ENCODE results near the gene ZBTB7C. TPM values are rescaled to one million over a fixed set of nuclear protein-coding genes. Genes with fewer than 3 reads are reported as not detected.

Gene ZBTB7C
- total and polyA plus RNA-seq, 9 of the 15 experiments (the other 6 are each of a cell fraction or from before 2014, with no cell fraction given): not detected

DNA sequence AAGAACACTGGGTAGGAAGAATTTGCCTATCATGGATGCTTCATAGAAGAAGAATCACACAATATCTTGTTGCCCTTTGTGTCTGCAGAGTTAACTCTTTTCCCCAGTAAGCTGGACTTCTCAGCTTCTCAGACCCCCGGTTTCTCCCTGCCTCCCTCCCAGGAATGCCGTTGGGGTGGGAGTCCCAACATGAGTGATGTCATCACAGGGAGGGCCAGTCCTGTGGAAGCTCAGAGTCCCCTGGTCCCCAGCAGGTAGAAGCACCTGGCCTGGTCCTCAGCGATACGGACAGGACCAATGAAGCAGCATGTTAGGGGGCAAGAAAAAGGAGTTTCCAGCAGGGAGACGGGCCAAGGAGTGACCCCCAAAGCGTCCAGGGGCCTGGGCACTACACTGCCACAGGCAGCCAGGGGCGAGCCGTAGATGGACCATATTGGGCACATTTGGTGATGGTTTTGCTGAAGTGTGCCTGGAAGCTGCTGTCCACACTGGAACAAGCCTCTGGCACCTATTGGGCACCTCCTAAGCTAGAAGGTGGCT, 242.8 kb downstream of the ZBTB7C start:
- intact Hi-C loops (cut with micrococcal nuclease): no loop called here
- Histone ChIP-seq H3K4me3 (no peak overlapping the region), H3K9me3 (replicated peaks; ENCODE audit: control insufficient read depth, insufficient read depth, low read depth, low read length) (no peaks in the 10 kb centered on the region), H3K27ac (ENCODE audit: extremely low read depth, low read depth, low read length) (no peak overlapping the region), H3K36me3 (ENCODE audit: control insufficient read depth, insufficient read depth, low read length) (no peaks in the 10 kb centered on the region), H3K9ac (ENCODE audit: insufficient read depth in 1 of 2, low read depth in 2 of 2, low read length in 2 of 2) (no peak overlapping the region), H3K9me1 (ENCODE audit: control insufficient read depth, insufficient read depth, low read length) (no peaks in the 10 kb centered on the region), H3K4me1 (replicated peaks in 1 of 2; ENCODE audit: control insufficient read depth in 2 of 2, insufficient read depth in 2 of 2, low read length in 2 of 2) (peaks cover 0 to 7% of the 10 kb centered on the region in 2 experiments; a peak in 2 of 5 replicates), H3K4me2 (ENCODE audit: insufficient read depth, low read length) (no peak overlapping the region), H3K27me3 (ENCODE audit: control insufficient read depth in 2 of 2, insufficient read depth in 2 of 2, low read length in 2 of 2) (peaks cover 0 to 28% of the 10 kb centered on the region in 2 experiments; a peak in 2 of 5 replicates), H3K79me2 (ENCODE audit: control insufficient read depth, insufficient read depth, low read length) (no peaks in the 10 kb centered on the region), H4K20me1 (replicated peaks; ENCODE audit: control insufficient read depth, insufficient read depth, low read length) (no peaks in the 10 kb centered on the region), H2AFZ (ENCODE audit: low read depth, low read length) (no peak overlapping the region)
- ChIA-PET POLR2A (interaction anchor here (0.6 kb wide), 1 partner anchor 556 kb away, joined by 3 read pairs; no protein-coding TSS in a partner anchor), CTCF (ENCODE audit: low intra/inter-chr PET ratio) (no interaction called here)
- 3% methylated on average over 8 of the region's 8 CpGs for WGBS (ENCODE audit: insufficient coverage, low coverage, missing lambda C conversion rate)
- TF ChIP-seq, protein P1, sequence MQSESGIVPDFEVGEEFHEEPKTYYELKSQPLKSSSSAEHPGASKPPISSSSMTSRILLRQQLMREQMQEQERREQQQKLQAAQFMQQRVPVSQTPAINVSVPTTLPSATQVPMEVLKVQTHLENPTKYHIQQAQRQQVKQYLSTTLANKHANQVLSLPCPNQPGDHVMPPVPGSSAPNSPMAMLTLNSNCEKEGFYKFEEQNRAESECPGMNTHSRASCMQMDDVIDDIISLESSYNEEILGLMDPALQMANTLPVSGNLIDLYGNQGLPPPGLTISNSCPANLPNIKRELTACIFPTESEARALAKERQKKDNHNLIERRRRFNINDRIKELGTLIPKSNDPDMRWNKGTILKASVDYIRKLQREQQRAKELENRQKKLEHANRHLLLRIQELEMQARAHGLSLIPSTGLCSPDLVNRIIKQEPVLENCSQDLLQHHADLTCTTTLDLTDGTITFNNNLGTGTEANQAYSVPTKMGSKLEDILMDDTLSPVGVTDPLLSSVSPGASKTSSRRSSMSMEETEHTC (IDR thresholded peaks at IDR 0.05): no peak
- TF ChIP-seq NR2F6 (CRISPR knock-in tag; IDR thresholded peaks at IDR 0.05): no peak
- no peak for TF ChIP-seq ZNF3 (CRISPR knock-in tag; IDR thresholded peaks at IDR 0.05)
- TF ChIP-seq, protein P2, sequence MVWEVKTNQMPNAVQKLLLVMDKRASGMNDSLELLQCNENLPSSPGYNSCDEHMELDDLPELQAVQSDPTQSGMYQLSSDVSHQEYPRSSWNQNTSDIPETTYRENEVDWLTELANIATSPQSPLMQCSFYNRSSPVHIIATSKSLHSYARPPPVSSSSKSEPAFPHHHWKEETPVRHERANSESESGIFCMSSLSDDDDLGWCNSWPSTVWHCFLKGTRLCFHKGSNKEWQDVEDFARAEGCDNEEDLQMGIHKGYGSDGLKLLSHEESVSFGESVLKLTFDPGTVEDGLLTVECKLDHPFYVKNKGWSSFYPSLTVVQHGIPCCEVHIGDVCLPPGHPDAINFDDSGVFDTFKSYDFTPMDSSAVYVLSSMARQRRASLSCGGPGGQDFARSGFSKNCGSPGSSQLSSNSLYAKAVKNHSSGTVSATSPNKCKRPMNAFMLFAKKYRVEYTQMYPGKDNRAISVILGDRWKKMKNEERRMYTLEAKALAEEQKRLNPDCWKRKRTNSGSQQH (CRISPR knock-in tag; IDR thresholded peaks at IDR 0.05): no peak
- no peak for TF ChIP-seq SMAD2 (IDR thresholded peaks at IDR 0.05; ENCODE audit: low read depth, low read length)
- TF ChIP-seq SRSF3 (IDR thresholded peaks at IDR 0.05; ENCODE audit: insufficient read depth, low read length): no peak
- ATAC-seq (no peak), FAIRE-seq (no peak), DNase-seq (ENCODE audit: extremely low read depth in 1 of 4, low spot score in 3 of 4) (no peak)
- no TSS peak for BruUV-seq (replicated peaks)
- in situ Hi-C loops (cut with MboI): no loop called here

All from K562 (cell line).